ENCODE measurements around the gene ZNF280A.
"Not testable (repeated sequence)": the region's sequence is repeated elsewhere in the genome, so short reads cannot be mapped to it uniquely, and the experiment has no call there.

The ZNF280A gene

GRCh38 chr22:22478470-22478869 lies 41.6 kb downstream of the ZNF280A start:
- in situ Hi-C loops (cut with HindIII; ENCODE audit: low sequenced_read_pairs) = no loop called here
- no peak for TF ChIP-seq CTCF (IDR thresholded peaks at IDR 0.05; ENCODE audit: low read depth, low read length, missing control alignments)
- no peak for DNase-seq (ENCODE audit: low read depth)
- no peak overlapping the region for H3K4me3 ChIP-seq (ENCODE audit: low read depth, low read length)

GRCh38 chr22:22474733-22475132 lies 45.3 kb downstream of the ZNF280A start:
- DNase-seq (ENCODE audit: low read depth) = no peak
- H3K4me3 ChIP-seq (ENCODE audit: low read depth, low read length) = no peak overlapping the region
- in situ Hi-C loops (cut with HindIII; ENCODE audit: low sequenced_read_pairs) = no loop called here
- TF ChIP-seq CTCF (IDR thresholded peaks at IDR 0.05; ENCODE audit: low read depth, low read length, missing control alignments) = no peak

- in situ Hi-C loops (cut with HindIII; ENCODE audit: low sequenced_read_pairs); H3K4me3 ChIP-seq (ENCODE audit: low read depth, low read length); DNase-seq (ENCODE audit: low read depth): not testable (repeated sequence)
Observed at GRCh38 chr22:22471104-22471503, 49.0 kb downstream of the ZNF280A start.

- DNase-seq (ENCODE audit: low read depth) = no peak
- in situ Hi-C loops (cut with HindIII; ENCODE audit: low sequenced_read_pairs) = no loop called here
- H3K4me3 ChIP-seq (ENCODE audit: low read depth, low read length) = no peak overlapping the region
- no peak for TF ChIP-seq CTCF (IDR thresholded peaks at IDR 0.05; ENCODE audit: low read depth, low read length, missing control alignments)
Observed at GRCh38 chr22:22469527-22469926, 50.5 kb downstream of the ZNF280A start.

- DNase-seq (ENCODE audit: low read depth); H3K4me3 ChIP-seq (ENCODE audit: low read depth, low read length); in situ Hi-C loops (cut with HindIII; ENCODE audit: low sequenced_read_pairs): not testable (repeated sequence)
Observed at GRCh38 chr22:22468794-22469469, 51.1 kb downstream of the ZNF280A start.

GRCh38 chr22:22467112-22467511 lies 53.0 kb downstream of the ZNF280A start:
- TF ChIP-seq CTCF (IDR thresholded peaks at IDR 0.05; ENCODE audit: low read depth, low read length, missing control alignments) = no peak
- no peak for DNase-seq (ENCODE audit: low read depth)
- H3K4me3 ChIP-seq (ENCODE audit: low read depth, low read length) = no peak overlapping the region
- in situ Hi-C loops (cut with HindIII; ENCODE audit: low sequenced_read_pairs) = no loop called here

GRCh38 chr22:22465782-22466181 lies 54.3 kb downstream of the ZNF280A start:
- no peak for TF ChIP-seq CTCF (IDR thresholded peaks at IDR 0.05; ENCODE audit: low read depth, low read length, missing control alignments)
- no peak for DNase-seq (ENCODE audit: low read depth)
- in situ Hi-C loops (cut with HindIII; ENCODE audit: low sequenced_read_pairs) = no loop called here
- H3K4me3 ChIP-seq (ENCODE audit: low read depth, low read length) = no peak overlapping the region
